ENCODE results near the gene ABCA8.

The ABCA8 gene

GRCh38 chr17:68851890-68852289 lies 103.3 kb downstream of the ABCA8 start (continued):
- TF ChIP-seq ATF2 (tag by site-specific recombination; IDR thresholded peaks at IDR 0.05; ENCODE audit: low read depth) (no peak), ZNF391 (tag by site-specific recombination; IDR thresholded peaks at IDR 0.05; ENCODE audit: borderline replicate concordance, low read depth) (no peak), ZNF274 (IDR thresholded peaks at IDR 0.05; ENCODE audit: low read length) (no peak), ZNF274 (tag by site-specific recombination; IDR thresholded peaks at IDR 0.05; ENCODE audit: borderline replicate concordance) (no peak), ZSCAN30 (tag by site-specific recombination; IDR thresholded peaks at IDR 0.05) (no peak), ZNF692 (tag by site-specific recombination; IDR thresholded peaks at IDR 0.05) (no peak), SALL2 (tag by site-specific recombination; IDR thresholded peaks at IDR 0.05; ENCODE audit: borderline replicate concordance) (no peak), ZNF2 (tag by site-specific recombination; IDR thresholded peaks at IDR 0.05) (no peak), ZNF596 (tag by site-specific recombination; IDR thresholded peaks at IDR 0.05) (no peak)

- no peaks in the 10 kb centered on the region for H3K36me3 ChIP-seq (ENCODE audit: control insufficient read depth in 2 of 2, insufficient read depth in 1 of 2, low read length in 2 of 2)
- ChIA-PET CTCF (interaction anchor here (0.6 to 1.7 kb wide), 3 partner anchors 14 to 47 kb away, joined by 3 to 4 read pairs (median 3); no protein-coding TSS in a partner anchor), POLR2A (interaction anchor here (0.7 kb wide), 2 partner anchors 53 to 252 kb away, joined by 3 to 5 read pairs; no protein-coding TSS in a partner anchor)
- no peaks in the 10 kb centered on the region for H3K9me3 ChIP-seq (ENCODE audit: control insufficient read depth, insufficient read depth, low read depth, low read length)
- no peak overlapping the region for H3K27ac ChIP-seq (ENCODE audit: extremely low read depth, low read depth, low read length)
- TF ChIP-seq SETDB1 (IDR thresholded peaks at IDR 0.05; ENCODE audit: insufficient read length, low read length) (no peak), ZNF473 (tag by site-specific recombination; IDR thresholded peaks at IDR 0.05) (no peak), ZBTB10 (tag by site-specific recombination; IDR thresholded peaks at IDR 0.05) (no peak), ZFP41 (tag by site-specific recombination; IDR thresholded peaks at IDR 0.05; ENCODE audit: borderline replicate concordance) (no peak), ZNF621 (tag by site-specific recombination; IDR thresholded peaks at IDR 0.05) (no peak), ZNF394 (tag by site-specific recombination; IDR thresholded peaks at IDR 0.05; ENCODE audit: borderline replicate concordance) (no peak), PBX3 (CRISPR knock-in tag; IDR thresholded peaks at IDR 0.05) (no peak), ZNF544 (tag by site-specific recombination; IDR thresholded peaks at IDR 0.05) (no peak), ZNF654 (tag by site-specific recombination; IDR thresholded peaks at IDR 0.05; ENCODE audit: low read depth) (no peak), ZNF19 (tag by site-specific recombination; IDR thresholded peaks at IDR 0.05; ENCODE audit: low read depth) (no peak), AEBP2 (tag by site-specific recombination; IDR thresholded peaks at IDR 0.05; ENCODE audit: borderline replicate concordance) (no peak)
- no peak overlapping the region for H3K4me3 ChIP-seq (ENCODE audit: low read depth, low read length)
- no peaks in the 10 kb centered on the region for H3K4me1 ChIP-seq (ENCODE audit: control insufficient read depth, insufficient read depth, low read length)
Measured at GRCh38 chr17:68850749-68851510, 104.3 kb downstream of the ABCA8 start.

All from HEK293 (cell line).